ENCODE measurements around the gene PP2D1.

PP2D1 gene, protein sequence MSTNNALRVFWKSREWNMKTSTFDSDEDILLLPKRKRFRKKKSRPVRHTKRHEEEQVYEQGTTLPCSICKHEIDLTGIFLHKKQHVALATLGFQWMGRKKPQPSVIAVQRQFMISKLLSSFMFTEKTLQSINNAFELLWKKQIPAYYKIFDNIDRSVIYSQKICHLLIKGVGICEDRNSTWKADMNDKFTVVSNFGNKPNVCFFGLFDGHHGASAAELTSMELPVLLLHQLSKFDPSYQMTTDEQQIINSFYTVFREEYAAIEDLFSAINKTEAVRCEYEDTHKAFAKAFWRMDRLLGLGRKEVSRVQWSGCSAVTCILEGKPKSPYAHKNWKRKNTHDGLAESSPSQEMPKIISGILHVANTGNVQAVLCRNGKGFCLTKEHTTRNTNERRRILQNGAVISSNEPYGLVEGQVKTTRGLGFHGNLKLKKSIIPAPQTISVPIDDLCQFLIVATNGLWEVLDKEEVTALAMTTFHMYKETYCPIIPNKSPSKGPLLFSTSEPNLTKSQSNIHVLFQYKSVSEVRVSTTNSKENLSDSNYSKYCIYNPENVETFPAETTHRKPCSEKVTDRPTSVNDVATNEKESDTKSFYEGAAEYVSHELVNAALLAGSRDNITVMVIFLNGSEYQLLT

DNA sequence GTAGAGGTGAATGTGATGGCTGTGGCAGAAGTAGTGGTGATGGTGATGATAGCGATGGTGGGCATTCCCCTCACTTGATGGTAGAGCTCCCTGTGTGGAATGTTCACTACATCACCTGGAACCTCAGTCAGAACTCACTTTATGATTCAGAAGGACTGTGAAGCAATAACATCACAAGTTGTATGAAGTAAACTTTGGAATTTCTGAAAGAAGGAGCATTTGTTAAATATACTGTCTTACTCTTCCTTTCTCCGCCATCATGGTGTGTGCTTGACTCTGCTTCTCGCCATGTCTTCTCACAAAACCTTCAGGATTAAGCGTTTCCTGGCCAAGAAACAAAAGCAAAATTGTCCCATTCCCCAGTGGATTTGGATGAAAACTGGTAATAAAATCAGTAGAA, at the start of gene PP2D1:
TSS of gene PP2D1 (minus strand) at position 101 of the 400 bp plus-strand sequence. CDS start 192 bp downstream, outside the sequence.
- TF ChIP-seq, protein P1, sequence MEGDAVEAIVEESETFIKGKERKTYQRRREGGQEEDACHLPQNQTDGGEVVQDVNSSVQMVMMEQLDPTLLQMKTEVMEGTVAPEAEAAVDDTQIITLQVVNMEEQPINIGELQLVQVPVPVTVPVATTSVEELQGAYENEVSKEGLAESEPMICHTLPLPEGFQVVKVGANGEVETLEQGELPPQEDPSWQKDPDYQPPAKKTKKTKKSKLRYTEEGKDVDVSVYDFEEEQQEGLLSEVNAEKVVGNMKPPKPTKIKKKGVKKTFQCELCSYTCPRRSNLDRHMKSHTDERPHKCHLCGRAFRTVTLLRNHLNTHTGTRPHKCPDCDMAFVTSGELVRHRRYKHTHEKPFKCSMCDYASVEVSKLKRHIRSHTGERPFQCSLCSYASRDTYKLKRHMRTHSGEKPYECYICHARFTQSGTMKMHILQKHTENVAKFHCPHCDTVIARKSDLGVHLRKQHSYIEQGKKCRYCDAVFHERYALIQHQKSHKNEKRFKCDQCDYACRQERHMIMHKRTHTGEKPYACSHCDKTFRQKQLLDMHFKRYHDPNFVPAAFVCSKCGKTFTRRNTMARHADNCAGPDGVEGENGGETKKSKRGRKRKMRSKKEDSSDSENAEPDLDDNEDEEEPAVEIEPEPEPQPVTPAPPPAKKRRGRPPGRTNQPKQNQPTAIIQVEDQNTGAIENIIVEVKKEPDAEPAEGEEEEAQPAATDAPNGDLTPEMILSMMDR (conservative IDR thresholded peaks at IDR 0.05; ENCODE audit: low read depth, low read length), result no peak
- DNase-seq (ENCODE audit: low read depth), result no peak

DNA sequence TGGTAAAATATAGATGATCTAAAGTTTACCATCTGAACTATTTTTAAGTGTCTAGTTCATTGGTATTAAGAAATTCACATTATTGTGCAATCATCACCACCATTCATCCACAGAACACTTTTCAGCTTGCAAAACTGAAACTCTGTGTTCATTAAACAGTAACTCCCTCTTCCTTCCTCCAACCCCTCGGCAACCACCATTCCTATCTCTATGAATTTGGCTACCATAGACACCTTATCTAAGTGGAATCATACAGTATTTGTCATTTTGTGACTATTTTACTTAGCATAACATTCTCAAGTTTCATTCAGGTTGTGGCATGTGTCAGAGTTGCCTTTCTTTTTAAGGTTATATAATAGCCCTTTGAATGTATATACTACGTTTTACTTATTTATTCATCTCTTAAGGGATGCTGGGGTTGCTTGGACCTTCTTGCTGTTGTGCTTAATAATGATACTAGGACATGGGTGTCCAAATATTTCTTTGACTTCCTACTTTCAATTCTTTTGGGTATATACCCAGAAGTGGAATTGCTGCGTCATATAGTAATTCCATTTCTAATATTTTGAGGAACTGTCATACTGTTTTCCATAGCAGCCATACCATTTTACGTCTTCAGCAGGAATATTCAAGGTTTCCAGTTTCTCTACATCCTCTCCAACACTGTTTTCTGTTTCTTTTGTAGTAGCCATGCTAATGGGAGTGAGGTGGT, 49.1 kb upstream of the PP2D1 start:
- H3K4me3 ChIP-seq (ENCODE audit: low read length), result no peak overlapping the region
- no peak for DNase-seq (ENCODE audit: low read depth)
- TF ChIP-seq, protein P1 (conservative IDR thresholded peaks at IDR 0.05; ENCODE audit: low read depth, low read length), result no peak

More for the DNA sequence above, at the start of gene PP2D1:
- H3K4me3 ChIP-seq (ENCODE audit: low read length), result no peak within 1 kb of the TSS

DNA sequence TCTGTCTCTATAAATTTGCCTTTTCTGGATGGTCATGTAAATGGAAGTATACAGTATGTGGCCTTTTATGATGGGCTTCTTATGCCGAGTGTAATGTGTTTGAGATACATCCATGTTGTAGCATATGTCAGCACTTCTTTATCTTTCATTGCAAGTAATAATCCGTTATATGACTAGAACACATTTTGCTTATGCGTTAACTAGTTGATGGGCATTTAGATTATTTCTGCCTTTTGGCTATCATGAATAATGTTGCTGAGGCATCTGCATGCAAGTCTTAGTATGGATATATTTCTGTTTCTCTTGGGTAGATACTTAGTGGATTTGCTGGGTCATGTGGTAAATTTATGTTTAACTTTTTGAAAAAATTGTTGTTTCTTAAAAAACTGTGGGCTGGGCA, 47.9 kb upstream of the PP2D1 start:
- TF ChIP-seq, protein P1 (conservative IDR thresholded peaks at IDR 0.05; ENCODE audit: low read depth, low read length), result no peak
- H3K4me3 ChIP-seq (ENCODE audit: low read length), result no peak overlapping the region
- DNase-seq (ENCODE audit: low read depth), result no peak

DNA sequence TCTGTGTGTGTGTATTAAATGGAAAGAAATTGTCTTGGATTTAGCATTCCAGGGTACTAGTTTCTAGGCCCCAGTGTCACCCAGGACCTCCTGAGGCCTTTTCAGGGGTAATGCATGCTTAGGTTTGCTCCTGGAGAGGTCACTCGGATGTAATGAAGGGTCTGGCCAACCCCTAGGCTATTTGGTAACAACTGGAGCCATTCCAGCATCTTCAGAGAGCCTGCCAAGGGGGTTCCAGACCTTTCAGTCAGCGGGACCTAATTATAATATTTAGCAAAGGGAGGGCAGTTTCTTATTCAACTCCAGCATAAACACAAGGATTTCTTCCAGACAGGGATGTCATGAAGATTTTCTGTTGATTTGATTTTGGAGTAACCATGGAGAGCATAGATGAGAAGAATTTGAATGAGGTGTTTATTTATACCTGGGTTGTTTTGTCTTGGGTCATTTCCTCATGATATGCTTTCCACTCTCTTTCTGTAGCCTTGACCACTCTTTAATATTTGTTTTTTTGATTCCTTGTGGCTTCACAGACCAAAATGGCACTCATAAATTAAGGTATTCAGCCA, 45.6 kb upstream of the PP2D1 start:
- TF ChIP-seq, protein P1 (conservative IDR thresholded peaks at IDR 0.05; ENCODE audit: low read depth, low read length), result no peak
- no peak overlapping the region for H3K4me3 ChIP-seq (ENCODE audit: low read length)
- no peak for DNase-seq (ENCODE audit: low read depth)

DNA sequence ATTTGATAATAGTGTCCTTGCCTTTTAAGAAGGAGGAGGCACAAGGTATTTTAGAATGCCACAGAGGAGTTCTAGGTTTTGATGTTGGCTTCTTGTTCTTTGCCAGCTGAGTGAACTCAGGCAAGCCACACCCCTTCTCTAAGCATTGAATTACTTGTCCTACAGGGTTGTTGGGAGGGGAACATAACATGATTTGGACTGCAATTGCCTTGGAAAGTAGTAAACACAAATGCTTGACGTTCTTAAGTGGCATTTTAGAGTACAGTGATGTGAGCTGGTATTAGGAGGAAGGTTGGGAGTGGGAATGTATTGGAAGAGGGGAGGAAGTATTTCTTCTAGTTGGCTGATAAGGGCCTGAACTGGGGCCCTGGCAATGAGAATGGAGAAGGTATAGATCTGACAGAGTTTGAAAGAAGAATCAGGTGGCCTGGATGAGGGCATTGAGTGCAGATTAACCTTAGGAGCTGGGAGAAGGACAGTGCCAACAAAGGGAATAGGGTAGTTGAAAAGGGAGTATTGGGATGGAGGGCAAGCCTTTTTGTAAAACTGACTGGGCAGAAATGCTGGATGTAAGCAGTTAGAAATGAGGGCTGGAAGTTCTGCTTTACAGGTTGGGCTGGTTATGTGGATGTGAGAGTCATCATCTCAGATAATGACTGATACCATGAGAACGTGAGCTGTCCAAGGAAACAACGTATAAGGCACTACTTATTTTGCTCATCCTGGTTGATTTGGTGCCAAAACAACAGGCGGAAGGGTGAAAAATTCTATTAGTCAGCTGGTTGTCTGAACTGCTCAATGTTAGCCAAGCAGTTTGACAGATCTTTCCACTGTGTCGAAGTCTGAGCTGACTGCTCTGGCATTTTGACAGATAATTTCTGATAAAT, 44.9 kb upstream of the PP2D1 start:
- TF ChIP-seq, protein P1 (conservative IDR thresholded peaks at IDR 0.05; ENCODE audit: low read depth, low read length), result no peak
- DNase-seq (ENCODE audit: low read depth), result no peak

DNA sequence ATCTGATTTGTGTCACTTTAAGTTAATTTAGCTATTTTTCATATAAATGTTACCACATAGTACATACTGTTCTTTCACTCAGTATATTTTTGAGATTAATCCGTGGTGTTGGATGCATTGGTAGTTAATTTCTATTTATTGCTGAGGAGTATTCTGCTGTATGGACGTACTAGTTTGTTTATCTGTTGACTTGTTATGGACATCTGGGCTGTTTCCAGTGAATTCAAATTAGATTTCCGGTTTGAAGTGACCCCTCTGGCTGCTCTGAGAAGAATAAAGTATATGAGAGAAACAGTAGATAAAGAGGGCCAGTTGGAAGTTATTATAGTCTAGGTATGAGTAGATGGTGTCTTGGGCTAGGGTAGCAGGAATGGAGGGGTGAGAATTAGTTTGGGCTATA, 43.8 kb upstream of the PP2D1 start:
- no peak overlapping the region for H3K4me3 ChIP-seq (ENCODE audit: low read length)
- TF ChIP-seq, protein P1 (conservative IDR thresholded peaks at IDR 0.05; ENCODE audit: low read depth, low read length), result no peak
- DNase-seq (ENCODE audit: low read depth), result no peak

More for the DNA sequence above, 44.9 kb upstream of the PP2D1 start:
- H3K4me3 ChIP-seq (ENCODE audit: low read length), result no peak overlapping the region
